WTC11 (cell line): ENCODE results near the gene GRK4. TPM values are rescaled to one million over a fixed set of nuclear protein-coding genes. Genes with fewer than 3 reads are reported as not detected.

Experiments used
- ATAC-seq: fragments of 200-7000 bp; cut with Tn5 transposase; 2 replicates; pipeline ENCODE4 v1.10.0; 2021; ENCODE audit warnings: mild to moderate bottlenecking, moderate library complexity
- CTCF ChIA-PET: fragments of 300-600 bp; sonication (Branson Sonifier 250); formaldehyde crosslinking; loops from one replicate; lab custom pipeline; 2021; ENCODE audit warnings: antibody characterized with exemption; lab: Charles Lee
- POLR2A ChIA-PET: fragments of 350-600 bp; sonication (Branson Sonifier 250); formaldehyde crosslinking; loops from one replicate; lab custom pipeline; 2021; ENCODE audit warnings: antibody characterized with exemption; lab: Charles Lee
- DNase-seq: peaks from one replicate; pipeline ENCODE4 v3.0.0; 2021; ENCODE audit warnings: low spot score
- H3K27ac Mint-ChIP-seq: 2 replicates; pipeline ENCODE4 v1.8.0; 2021; ENCODE audit warnings: mixed read lengths
- H3K27me3 Mint-ChIP-seq: 2 replicates; pipeline ENCODE4 v1.8.0; 2021; ENCODE audit warnings: low read depth, mild to moderate bottlenecking, moderate library complexity, mixed read lengths
- H3K36me3 Mint-ChIP-seq: 2 replicates; pipeline ENCODE4 v1.8.0; 2021; ENCODE audit warnings: mixed read lengths
- H3K4me1 Mint-ChIP-seq: 2 replicates; pipeline ENCODE4 v1.8.0; 2022; ENCODE audit warnings: mixed read lengths
- H3K4me3 Mint-ChIP-seq: 2 replicates; pipeline ENCODE4 v1.8.0; 2021; ENCODE audit warnings: mild to moderate bottlenecking, moderate library complexity, mixed read lengths
- H3K9me3 Mint-ChIP-seq: 2 replicates; pipeline ENCODE4 v1.8.0; 2021; ENCODE audit warnings: mixed read lengths
- CREB1 ChIP-seq: sonication (generic); formaldehyde crosslinking; IDR thresholded peaks from 2 replicates; pipeline ENCODE4 v1.8.0; 2023; ENCODE audit warnings: mild to moderate bottlenecking, missing genetic modification reagents
- E2F4 ChIP-seq: sonication (generic); formaldehyde crosslinking; IDR thresholded peaks from 2 replicates; pipeline ENCODE4 v1.8.1; 2022; ENCODE audit warnings: low read depth, mild to moderate bottlenecking, moderate library complexity, missing genetic modification reagents, borderline replicate concordance
- E2F5 ChIP-seq: sonication (generic); formaldehyde crosslinking; IDR thresholded peaks from 2 replicates; pipeline ENCODE4 v1.8.1; 2022; ENCODE audit warnings: mild to moderate bottlenecking, moderate library complexity, missing genetic modification reagents
- FOXJ3 ChIP-seq: sonication (generic); formaldehyde crosslinking; IDR thresholded peaks from 2 replicates; pipeline ENCODE4 v1.9.0; 2021; ENCODE audit warnings: missing genetic modification reagents, mild to moderate bottlenecking, borderline replicate concordance
- GRHL2 ChIP-seq: fragments of 250-450 bp; sonication (Bioruptor Pico); IDR thresholded peaks from 2 replicates; pipeline ENCODE4 v1.8.0; 2022; ENCODE audit warnings: mild to moderate bottlenecking, moderate library complexity; ENCODE audit not compliant: insufficient replicate concordance, severe bottlenecking
- HMGA2 ChIP-seq: fragments of 250-450 bp; sonication (Bioruptor Pico); IDR thresholded peaks from 2 replicates; pipeline ENCODE4 v1.4.0; 2021; ENCODE audit warnings: mild to moderate bottlenecking, moderate library complexity
- JAZF1 ChIP-seq: fragments of 250-450 bp; sonication (Bioruptor Pico); IDR thresholded peaks from 2 replicates; pipeline ENCODE4 v1.9.0; 2021; ENCODE audit warnings: moderate library complexity, mild to moderate bottlenecking, inconsistent platforms
- KAT7 ChIP-seq: sonication (generic); formaldehyde crosslinking; IDR thresholded peaks from 2 replicates; pipeline ENCODE4 v1.8.1; 2023; ENCODE audit warnings: missing genetic modification reagents, mild to moderate bottlenecking, borderline replicate concordance
- MLX ChIP-seq: sonication (generic); formaldehyde crosslinking; IDR thresholded peaks from 2 replicates; pipeline ENCODE4 v1.8.1; 2023; ENCODE audit warnings: mild to moderate bottlenecking, missing genetic modification reagents, moderate library complexity
- PREB ChIP-seq: sonication (generic); formaldehyde crosslinking; IDR thresholded peaks from 2 replicates; pipeline ENCODE4 v1.8.1; 2022; ENCODE audit warnings: mild to moderate bottlenecking, missing genetic modification reagents, moderate library complexity, borderline replicate concordance
- RELA ChIP-seq: sonication (generic); formaldehyde crosslinking; IDR thresholded peaks from 2 replicates; pipeline ENCODE4 v1.8.1; 2022; ENCODE audit warnings: missing genetic modification reagents, mild to moderate bottlenecking, borderline replicate concordance
- TCF7 ChIP-seq: sonication (generic); formaldehyde crosslinking; IDR thresholded peaks from 2 replicates; pipeline ENCODE4 v1.8.0; 2022; ENCODE audit warnings: mild to moderate bottlenecking, low read depth, missing genetic modification reagents, moderate library complexity
- USF1 ChIP-seq: sonication (generic); formaldehyde crosslinking; IDR thresholded peaks from 2 replicates; pipeline ENCODE4 v1.8.0; 2022; ENCODE audit warnings: mild to moderate bottlenecking, missing genetic modification reagents
- ZNF138 ChIP-seq: sonication (generic); formaldehyde crosslinking; conservative IDR thresholded peaks from 2 replicates; pipeline ENCODE4 v1.8.1; 2022; ENCODE audit warnings: mild to moderate bottlenecking, moderate library complexity, missing genetic modification reagents
- ZNF396 ChIP-seq: fragments of 250-450 bp; sonication (Bioruptor Pico); IDR thresholded peaks from 2 replicates; pipeline ENCODE4 v1.8.0; 2021; ENCODE audit warnings: mild to moderate bottlenecking, moderate library complexity, borderline replicate concordance
- ZNF512 ChIP-seq: sonication (generic); formaldehyde crosslinking; IDR thresholded peaks from 2 replicates; pipeline ENCODE4 v1.8.1; 2022; ENCODE audit warnings: missing genetic modification reagents, borderline replicate concordance
- total RNA-seq: library from RNA; stranded (reverse); gene quantifications from 3 replicates; pipeline ENCODE4 v1.2.3, GENCODE V29; 2021

The GRK4 gene
- total RNA-seq, 1 experiment from 2014 or later = 1.4 TPM

GRCh38 chr4:3017504-3017903, 54.1 kb downstream of the GRK4 start:
- H3K27ac Mint-ChIP-seq = no peak overlapping the region
- DNase-seq (no peak), ATAC-seq (no peak)
- H3K36me3 Mint-ChIP-seq = no peaks in the 10 kb centered on the region
- H3K27me3 Mint-ChIP-seq = no peaks in the 10 kb centered on the region
- peaks cover 9% of the 10 kb centered on the region for H3K4me1 Mint-ChIP-seq
- no peak overlapping the region for H3K4me3 Mint-ChIP-seq
- H3K9me3 Mint-ChIP-seq = no peaks in the 10 kb centered on the region
- CTCF ChIA-PET = no interaction called here
- TF ChIP-seq ZNF396 = no peak
- TF ChIP-seq ZNF138 (CRISPR knock-in tag) = no peak
- no peak for TF ChIP-seq KAT7 (CRISPR knock-in tag)
- TF ChIP-seq GRHL2 (CRISPR knock-in tag) = no peak
- no peak for TF ChIP-seq TCF7 (CRISPR knock-in tag)
- TF ChIP-seq MLX (CRISPR knock-in tag) = no peak
- TF ChIP-seq E2F5 (CRISPR knock-in tag) = no peak
- TF ChIP-seq JAZF1 = no peak
- no peak for TF ChIP-seq RELA (CRISPR knock-in tag)
- TF ChIP-seq FOXJ3 (CRISPR knock-in tag) = no peak
- no peak for TF ChIP-seq USF1
- no peak for TF ChIP-seq CREB1
- TF ChIP-seq E2F4 = no peak
- POLR2A ChIA-PET = no interaction called here

- peaks cover 9% of the 10 kb centered on the region for H3K4me1 Mint-ChIP-seq
- CTCF ChIA-PET = interaction anchor here (1.3 kb wide), 1 partner anchor 10 kb away, joined by 3 read pairs; no protein-coding TSS in a partner anchor
- POLR2A ChIA-PET = no interaction called here
- H3K4me3 Mint-ChIP-seq = no peak overlapping the region
- no peaks in the 10 kb centered on the region for H3K27me3 Mint-ChIP-seq
- H3K36me3 Mint-ChIP-seq = no peaks in the 10 kb centered on the region
- DNase-seq = no peak
- TF ChIP-seq E2F4 = no peak
- no peak for TF ChIP-seq ZNF512
- no peak for TF ChIP-seq PREB (CRISPR knock-in tag)
- TF ChIP-seq HMGA2 (CRISPR knock-in tag) = no peak
- ATAC-seq = no peak
- no peak overlapping the region for H3K27ac Mint-ChIP-seq
- peaks cover 4% of the 10 kb centered on the region for H3K9me3 Mint-ChIP-seq
Observed at GRCh38 chr4:3019145-3019846, 55.9 kb downstream of the GRK4 start.
